ENCODE results near the gene TRAPPC6A. TPM values are rescaled to one million over a fixed set of nuclear protein-coding genes. Genes with fewer than 3 reads are reported as not detected.

Gene TRAPPC6A
- total RNA-seq, 1 experiment from 2014 or later, result 59.9 TPM

- H3K27me3 Mint-ChIP-seq (ENCODE audit: low read depth), result peaks cover 39% of the 10 kb centered on the region
- Histone ChIP-seq H3K27me3 (ENCODE audit: insufficient read depth, low read length) (no peaks in the 10 kb centered on the region), H3T11ph (ENCODE audit: low read length) (no peak overlapping the region), H3K4me2 (ENCODE audit: insufficient read depth, insufficient read length, low read length) (no peak overlapping the region), H2BK120ac (ENCODE audit: low read depth, low read length, poor library complexity, severe bottlenecking) (no peak overlapping the region), H3K79me2 (ENCODE audit: insufficient read depth, low read length) (no peaks in the 10 kb centered on the region), H3K14ac (ENCODE audit: insufficient read depth, low read length) (no peak overlapping the region), H3K4ac (ENCODE audit: low read depth, low read length) (no peak overlapping the region), H4K5ac (ENCODE audit: insufficient read length, low read depth, low read length) (no peak overlapping the region), H4K8ac (replicated peaks; ENCODE audit: insufficient read length, low read depth, low read length) (no peak overlapping the region), H3K27ac (ENCODE audit: insufficient read length, low read depth, low read length) (no peak overlapping the region), H3K23me2 (ENCODE audit: insufficient read length, low read depth, low read length, poor library complexity, severe bottlenecking) (no peaks in the 10 kb centered on the region), H3K18ac (ENCODE audit: insufficient read length, low read depth, low read length) (no peak overlapping the region), H2BK5ac (ENCODE audit: insufficient read length, low read length) (no peak overlapping the region), H4K91ac (ENCODE audit: insufficient read length, low read depth, low read length) (no peak overlapping the region), H3K79me1 (ENCODE audit: insufficient read depth, low read depth, low read length, poor library complexity, severe bottlenecking) (no peaks in the 10 kb centered on the region), H3K56ac (ENCODE audit: insufficient read length, low read depth, low read length) (no peak overlapping the region), H2BK12ac (ENCODE audit: insufficient read length, low read depth, low read length) (no peak overlapping the region), H2BK15ac (ENCODE audit: low read depth, low read length) (no peak overlapping the region), H3K9me3 (ENCODE audit: control insufficient read depth, low read depth, low read length) (no peaks in the 10 kb centered on the region), H3K23ac (ENCODE audit: insufficient read length, low read depth, low read length) (no peak overlapping the region), H3K9ac (ENCODE audit: extremely low read depth, insufficient read length, low read length) (no peak overlapping the region), H2BK20ac (ENCODE audit: low read depth, low read length, poor library complexity, severe bottlenecking) (no peak overlapping the region), H4K20me1 (ENCODE audit: control insufficient read depth, insufficient read depth, insufficient read length) (no peaks in the 10 kb centered on the region), H2AK5ac (ENCODE audit: insufficient read length, low read length) (no peak overlapping the region), H3K4me1 (ENCODE audit: insufficient read depth, low read length) (no peaks in the 10 kb centered on the region), H2AFZ (ENCODE audit: low read length) (no peak overlapping the region)
- no peak overlapping the region for H3K27ac Mint-ChIP-seq
- no peaks in the 10 kb centered on the region; a peak in 1 of 7 replicates for H3K36me3 Mint-ChIP-seq (ENCODE audit: insufficient read depth in 1 of 3, low read depth in 3 of 3)
- peaks cover 2 to 32% of the 10 kb centered on the region in 2 experiments for H3K4me1 Mint-ChIP-seq
- H3K9me3 Mint-ChIP-seq, result no peaks in the 10 kb centered on the region
- H3K4me3 Mint-ChIP-seq, result no peak overlapping the region
- DNase-seq, result no peak
- TF ChIP-seq CTCF (conservative IDR thresholded peaks at IDR 0.05), result no peak
- WGBS (ENCODE audit: extremely low coverage, insufficient read length, low lambda C conversion rate), result no CpG with 5 or more reads among the region's 18 CpGs
Observed at GRCh38 chr19:45162608-45163143, 15.4 kb downstream of the TRAPPC6A start.

Measured in H9 (cell line).